Esophagus muscularis mucosa (tissue), 3 donors: ENCODE results near the gene DAB2IP.

Experiments used
- POLR2A ChIP-seq: fragments of 450-650 bp; IDR thresholded peaks from one replicate; pipeline ENCODE4 v1.6.1; 2017; ENCODE audit warnings: antibody characterized with exemption, moderate library complexity, mild to moderate bottlenecking, low read depth
- POLR2AphosphoS5 ChIP-seq, 2 donors: sonication (generic); formaldehyde crosslinking; IDR thresholded peaks; one replicate each; pipeline ENCODE4 v1.6.1; 2017; ENCODE audit warnings: antibody characterized with exemption in 2 of 2
- TF ChIP-seq, protein P1 (sequence below), 3 experiments: fragments of 200-600 bp in 2 of 3; fragments of 450-650 bp in 1 of 3; sonication (generic) in 2 of 3; IDR thresholded peaks; one replicate each; pipeline ENCODE4 v1.5.1; 2017 to 2019; ENCODE audit warnings: antibody characterized with exemption in 3 of 3, mild to moderate bottlenecking in 2 of 3, moderate library complexity in 1 of 3

DNA sequence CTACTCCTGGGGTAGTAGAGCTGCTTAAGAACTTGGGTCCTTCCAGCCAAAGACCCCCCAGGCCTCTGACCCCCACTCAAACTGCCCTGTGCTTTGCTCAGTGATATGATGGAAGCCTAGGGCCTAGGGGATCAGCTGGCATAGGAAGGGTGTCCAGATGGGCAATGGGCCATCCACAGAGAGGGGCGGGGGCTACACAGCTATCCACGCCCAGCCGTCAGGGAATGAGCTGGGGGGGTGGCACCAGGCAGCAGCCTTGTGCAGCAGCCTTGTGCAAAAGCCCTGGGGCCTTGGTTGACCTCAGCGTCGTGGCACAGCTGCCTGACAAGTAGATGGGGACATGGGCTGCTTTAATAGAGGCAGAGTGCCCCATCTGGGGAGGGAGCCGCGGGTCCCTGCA is 43.2 kb downstream of the DAB2IP start:
- TF ChIP-seq, protein P1, sequence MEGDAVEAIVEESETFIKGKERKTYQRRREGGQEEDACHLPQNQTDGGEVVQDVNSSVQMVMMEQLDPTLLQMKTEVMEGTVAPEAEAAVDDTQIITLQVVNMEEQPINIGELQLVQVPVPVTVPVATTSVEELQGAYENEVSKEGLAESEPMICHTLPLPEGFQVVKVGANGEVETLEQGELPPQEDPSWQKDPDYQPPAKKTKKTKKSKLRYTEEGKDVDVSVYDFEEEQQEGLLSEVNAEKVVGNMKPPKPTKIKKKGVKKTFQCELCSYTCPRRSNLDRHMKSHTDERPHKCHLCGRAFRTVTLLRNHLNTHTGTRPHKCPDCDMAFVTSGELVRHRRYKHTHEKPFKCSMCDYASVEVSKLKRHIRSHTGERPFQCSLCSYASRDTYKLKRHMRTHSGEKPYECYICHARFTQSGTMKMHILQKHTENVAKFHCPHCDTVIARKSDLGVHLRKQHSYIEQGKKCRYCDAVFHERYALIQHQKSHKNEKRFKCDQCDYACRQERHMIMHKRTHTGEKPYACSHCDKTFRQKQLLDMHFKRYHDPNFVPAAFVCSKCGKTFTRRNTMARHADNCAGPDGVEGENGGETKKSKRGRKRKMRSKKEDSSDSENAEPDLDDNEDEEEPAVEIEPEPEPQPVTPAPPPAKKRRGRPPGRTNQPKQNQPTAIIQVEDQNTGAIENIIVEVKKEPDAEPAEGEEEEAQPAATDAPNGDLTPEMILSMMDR (IDR thresholded peaks at IDR 0.05), result no peak
- no peak for TF ChIP-seq POLR2A
- TF ChIP-seq POLR2AphosphoS5 (IDR thresholded peaks at IDR 0.05), result no peak
